NOMO-1 treated with DMSO at 0.1 percent for 48 hours (cell line): ENCODE data around the gene GRAMD1A.
"Not testable (repeated sequence)": the region's sequence is repeated elsewhere in the genome, so short reads cannot be mapped to it uniquely, and the experiment has no call there.

Experiments used
- DNase-seq: peaks from one replicate; lab custom pipeline; 2025; ENCODE audit not compliant: unreplicated experiment; lab: John Stamatoyannopoulos, UW

Gene GRAMD1A

DNA sequence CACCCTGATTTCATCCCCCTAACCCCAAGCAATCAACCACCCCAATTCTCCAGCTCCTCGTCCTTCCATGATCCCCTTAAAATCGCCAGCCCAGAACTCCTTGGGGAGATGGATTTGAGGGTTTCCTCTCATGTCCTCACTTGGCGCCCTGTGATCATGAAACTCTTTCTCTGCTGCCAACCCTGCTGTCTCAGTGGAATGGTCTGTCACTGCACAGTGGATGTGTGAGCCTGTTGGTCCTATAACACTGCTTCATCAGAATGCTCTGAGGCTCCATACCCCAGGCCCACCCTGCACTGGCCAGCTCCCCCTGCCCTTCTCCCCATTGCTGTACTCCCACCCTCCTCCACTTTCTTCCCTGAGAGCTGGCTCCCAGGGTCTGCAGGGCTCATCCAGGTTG is 23.5 kb upstream of the GRAMD1A start:
- no peak for DNase-seq

DNA sequence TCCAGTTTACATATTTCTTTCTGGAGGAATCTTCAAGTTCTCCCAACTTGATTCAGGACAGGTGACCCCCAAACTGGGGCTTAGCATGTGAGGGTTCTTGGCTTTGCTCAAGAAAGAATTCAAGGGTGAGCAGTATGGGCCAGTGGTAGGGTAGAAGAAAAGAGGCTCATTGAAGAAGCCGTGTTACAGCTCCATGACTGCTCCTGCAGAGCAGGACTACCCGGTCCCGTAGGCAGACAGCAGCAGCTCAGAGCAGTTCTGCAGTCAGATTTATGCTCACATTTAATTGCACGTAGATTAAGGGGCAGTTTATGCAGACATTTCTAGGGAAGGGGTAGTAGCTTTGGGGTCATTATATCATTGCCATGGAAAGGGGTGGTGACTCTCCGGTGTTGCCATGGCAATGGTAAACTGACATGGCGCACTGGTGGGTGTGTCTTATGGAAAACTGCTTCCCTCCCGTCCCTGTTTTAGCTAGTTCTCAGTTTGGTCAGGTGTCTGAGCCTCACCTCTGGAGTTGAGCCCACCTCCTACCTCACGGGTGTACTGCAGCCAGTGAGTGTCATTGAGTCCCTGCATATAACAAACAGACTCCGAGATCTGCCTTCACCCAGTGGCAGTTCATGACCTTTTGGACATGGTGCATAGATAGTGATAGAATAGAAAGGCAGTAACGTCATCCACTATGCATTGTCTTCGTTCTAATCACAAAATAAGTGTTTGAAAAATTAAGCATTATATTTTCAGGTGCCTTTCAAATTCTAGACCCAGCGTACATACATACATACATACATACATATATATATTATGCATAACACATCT is 20.1 kb upstream of the GRAMD1A start:
- no peak for DNase-seq

DNA sequence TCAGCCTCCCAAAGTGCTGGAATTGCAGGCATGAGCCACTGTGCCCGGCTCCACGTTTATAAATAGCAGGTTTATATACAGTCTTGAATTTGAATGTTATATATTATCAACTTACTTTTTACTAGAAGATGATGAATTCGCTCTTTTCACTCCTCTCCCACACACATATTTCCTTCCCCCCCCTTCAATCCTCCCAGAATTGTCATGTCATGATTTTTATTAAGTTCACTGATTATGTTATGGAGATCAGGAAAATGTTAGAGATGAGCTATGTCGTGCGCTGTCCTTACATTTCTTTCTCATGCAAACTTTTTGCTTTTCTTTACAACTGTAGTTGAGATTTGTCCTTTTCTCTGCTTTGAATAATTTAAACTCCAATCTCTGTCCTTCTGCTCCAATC is 17.8 kb upstream of the GRAMD1A start:
- no peak for DNase-seq

DNA sequence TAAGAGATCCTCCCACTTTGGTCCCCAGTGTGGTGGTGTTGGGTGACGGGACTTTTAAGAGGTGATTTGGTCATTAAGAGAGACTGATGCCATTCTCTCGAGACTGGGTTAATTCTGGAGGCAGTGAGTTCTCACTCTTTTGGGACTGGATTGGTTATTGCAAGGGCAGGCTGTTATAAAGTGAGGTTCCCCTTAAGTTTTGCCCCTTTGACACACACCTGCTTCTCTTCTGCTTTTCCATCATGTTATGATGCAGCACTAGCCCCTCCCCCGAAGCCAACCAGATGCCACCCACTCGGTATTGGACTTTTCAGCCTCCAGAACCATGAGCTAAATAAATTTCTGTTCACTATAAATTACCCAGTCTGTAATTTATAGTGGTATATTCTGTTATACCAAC is 16.3 kb upstream of the GRAMD1A start:
- DNase-seq, result no peak

DNA sequence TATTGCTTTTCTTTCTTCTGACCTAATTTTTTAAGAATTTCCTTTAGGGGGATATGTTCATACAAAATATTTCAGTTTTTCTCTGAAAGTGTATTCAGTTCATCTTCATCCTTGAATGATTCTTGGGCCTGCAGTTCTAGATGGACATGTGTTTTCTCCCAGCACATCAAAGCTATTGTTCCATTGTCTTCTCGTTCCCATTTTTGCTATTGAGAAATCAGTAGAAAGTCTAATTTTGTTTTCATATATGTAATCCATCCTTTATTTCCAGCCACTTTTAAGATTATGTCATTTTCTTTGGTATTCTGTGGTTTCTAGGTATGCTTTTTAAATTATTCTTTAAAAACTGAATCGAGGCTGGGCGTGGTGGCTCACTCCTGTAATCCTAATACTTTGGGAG is 15.8 kb upstream of the GRAMD1A start:
- no peak for DNase-seq

DNA sequence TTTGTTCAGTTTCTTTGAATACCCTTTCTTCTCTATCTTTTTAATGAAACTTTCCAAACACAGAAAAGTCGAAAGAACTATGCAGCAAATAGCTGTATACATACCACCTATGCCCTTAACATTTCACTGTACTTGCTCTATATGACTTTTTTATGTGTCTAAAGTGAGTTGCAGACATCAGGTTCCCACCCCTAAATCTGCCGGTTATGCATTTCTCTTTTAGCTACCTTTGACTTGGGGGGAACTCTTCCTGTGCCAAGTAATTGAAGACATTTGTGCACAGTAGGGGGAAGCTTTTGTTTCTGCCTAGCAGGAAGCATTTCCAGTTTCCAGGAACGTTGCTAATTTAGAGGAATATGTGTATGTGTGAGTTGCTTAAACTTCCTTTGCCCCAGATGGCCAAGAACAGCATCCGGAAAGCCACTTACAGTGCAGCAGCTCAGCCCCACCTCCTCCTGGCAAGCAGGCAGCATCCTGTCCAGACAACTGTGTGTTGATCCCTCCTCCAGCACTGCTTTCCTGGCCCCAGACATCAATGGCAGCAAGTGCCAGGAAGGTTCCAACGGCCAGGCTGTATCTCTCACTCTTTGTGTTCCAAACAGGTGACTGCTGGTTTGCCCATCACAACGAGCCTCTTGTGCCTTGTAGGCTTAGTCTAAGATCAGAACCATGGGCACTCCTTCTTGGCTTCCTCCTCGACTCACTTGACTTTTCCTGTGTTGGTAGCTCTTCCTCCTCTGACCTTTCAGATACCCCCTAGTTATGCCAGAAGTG is 14.7 kb upstream of the GRAMD1A start:
- DNase-seq, result no peak

DNA sequence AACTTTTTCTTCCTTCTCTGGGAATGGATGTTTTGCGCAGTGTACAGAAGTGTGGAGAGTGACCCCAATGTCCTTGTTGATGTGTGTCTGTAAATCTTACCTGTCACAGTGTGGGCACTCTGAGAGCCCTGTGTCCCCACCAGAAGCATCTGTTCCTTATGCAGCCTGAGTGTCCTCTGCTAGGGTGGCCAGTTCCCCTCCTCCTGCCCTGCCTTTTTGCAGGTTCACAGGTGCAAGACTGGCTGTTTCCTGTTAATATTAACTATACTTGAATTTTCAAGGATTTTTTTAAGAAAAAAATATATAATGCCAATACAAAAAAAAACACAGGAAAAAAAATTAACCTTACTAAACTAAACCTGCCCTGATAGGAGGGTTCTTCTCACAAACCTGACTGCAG is 12.0 kb upstream of the GRAMD1A start:
- DNase-seq, result no peak

DNA sequence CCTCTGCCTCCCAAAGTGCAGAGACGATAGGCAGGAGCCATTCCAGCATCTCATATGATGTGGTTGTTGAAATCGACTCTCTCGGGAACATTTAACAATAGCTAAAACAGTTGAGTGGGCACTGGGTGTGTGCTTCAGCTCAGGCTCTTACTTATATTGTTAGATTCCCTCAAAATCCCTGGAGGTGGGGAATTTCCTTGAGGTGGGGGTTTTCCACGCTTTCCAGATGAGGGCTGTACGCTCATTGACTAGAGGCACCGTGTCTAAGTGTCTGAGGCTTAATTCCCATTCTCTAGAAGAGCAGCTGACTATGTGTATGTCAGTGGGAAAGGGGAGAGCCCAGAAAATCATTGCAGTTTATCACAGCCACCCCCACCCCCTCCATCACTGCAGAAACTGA is 10.8 kb upstream of the GRAMD1A start:
- DNase-seq, result no peak

DNA sequence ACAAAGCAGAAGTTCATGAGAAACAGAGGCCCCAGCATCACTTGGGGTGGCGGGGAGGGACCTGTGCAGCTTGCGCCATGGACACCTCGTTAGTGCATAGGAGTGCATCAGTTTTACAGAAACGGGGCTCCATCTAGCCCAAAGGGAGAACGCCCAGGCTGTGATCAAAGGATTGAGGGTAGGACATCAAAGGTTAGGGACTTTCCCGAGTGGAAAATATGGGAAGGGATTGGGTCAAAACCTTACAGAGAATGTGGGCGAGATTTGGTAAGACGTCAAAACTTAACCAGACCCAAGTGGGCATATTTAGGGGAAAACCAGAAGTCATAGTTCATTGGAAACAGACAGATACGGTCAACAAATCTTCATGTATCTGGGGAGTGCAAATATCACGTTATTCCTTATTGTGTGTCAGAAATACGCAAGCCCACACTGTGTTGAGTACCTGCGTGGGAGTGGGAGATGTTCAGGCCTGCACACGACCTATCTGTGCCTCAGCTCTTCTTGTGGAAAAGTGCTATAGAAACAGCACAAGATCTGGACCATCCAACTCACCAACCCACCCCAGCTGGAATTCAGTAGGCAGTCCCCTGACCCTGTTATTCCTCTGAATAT is 9.4 kb upstream of the GRAMD1A start:
- no peak for DNase-seq

DNA sequence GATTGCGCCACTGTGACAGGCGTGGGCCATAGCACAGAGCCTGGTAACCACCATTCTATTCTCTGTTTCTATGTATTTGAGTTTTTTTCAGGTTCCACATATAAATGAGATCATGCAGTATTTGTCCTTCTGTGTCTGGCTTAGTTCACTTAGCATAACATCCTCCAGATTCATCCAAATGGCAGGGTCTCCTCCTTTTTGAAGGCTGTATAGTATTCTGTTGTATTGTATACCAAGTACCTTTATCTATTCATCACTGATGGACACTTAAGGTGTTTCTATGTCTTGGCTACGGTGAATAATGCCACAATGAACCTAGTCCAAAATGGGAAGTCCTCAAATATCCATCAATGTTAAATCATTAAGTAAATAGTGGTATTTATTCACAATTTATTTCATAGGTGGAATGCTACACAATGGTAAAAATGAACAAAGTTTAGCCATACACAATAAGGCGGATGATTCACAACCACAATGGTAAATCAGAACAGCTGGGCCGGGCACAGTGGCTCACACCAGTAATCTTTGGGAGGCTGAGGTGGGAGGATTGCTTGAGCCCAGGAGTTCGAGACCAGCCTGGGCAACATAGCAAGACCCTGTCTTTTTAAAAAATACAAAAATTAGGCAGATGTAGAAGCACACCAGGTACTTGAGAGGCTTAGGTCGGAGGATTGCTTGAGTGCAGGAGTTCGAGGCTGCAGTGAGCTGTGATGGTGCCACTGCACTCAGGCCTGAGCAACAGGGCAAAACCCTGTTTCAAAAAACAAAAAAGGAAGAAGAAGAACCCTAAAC is 8.4 kb upstream of the GRAMD1A start:
- DNase-seq, result no peak

DNA sequence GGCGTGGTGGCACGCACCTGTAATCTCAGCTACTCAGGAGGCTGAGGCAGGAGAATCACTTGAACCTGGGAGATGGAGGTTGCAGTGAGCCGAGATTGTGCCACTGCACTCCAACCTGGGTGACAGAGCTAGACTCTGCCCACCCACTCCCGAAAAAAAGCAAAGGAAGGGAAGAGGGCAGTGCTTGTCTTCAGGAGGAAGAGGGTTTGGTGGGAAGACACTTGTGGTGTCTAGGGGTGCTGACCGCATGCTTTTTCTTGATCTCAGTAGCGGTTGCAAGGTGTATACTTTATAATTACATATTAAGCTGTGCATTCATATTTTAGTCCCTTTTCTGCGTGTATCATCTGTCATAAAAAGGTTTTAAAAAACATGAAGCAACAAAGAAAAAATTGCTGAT is 7.5 kb upstream of the GRAMD1A start:
- not testable (repeated sequence) for DNase-seq

DNA sequence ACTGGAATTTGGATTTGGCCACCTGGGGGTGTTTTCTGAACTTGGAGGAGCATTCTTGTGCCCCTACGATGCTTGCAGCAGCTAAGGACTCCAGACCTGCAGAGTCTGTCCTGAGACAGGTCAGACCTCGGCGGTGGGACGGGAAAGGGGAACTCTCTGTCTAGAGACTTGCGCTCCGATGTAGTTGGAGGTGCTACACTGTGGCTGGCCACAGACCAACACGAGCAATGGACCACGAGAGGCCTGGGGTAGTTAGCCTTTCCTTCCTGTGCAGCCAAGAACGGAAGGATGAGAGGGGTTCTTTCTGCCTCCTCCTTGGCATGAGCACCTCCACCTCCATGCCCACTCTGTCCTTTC is 5.9 kb upstream of the GRAMD1A start:
- DNase-seq, result no peak

DNA sequence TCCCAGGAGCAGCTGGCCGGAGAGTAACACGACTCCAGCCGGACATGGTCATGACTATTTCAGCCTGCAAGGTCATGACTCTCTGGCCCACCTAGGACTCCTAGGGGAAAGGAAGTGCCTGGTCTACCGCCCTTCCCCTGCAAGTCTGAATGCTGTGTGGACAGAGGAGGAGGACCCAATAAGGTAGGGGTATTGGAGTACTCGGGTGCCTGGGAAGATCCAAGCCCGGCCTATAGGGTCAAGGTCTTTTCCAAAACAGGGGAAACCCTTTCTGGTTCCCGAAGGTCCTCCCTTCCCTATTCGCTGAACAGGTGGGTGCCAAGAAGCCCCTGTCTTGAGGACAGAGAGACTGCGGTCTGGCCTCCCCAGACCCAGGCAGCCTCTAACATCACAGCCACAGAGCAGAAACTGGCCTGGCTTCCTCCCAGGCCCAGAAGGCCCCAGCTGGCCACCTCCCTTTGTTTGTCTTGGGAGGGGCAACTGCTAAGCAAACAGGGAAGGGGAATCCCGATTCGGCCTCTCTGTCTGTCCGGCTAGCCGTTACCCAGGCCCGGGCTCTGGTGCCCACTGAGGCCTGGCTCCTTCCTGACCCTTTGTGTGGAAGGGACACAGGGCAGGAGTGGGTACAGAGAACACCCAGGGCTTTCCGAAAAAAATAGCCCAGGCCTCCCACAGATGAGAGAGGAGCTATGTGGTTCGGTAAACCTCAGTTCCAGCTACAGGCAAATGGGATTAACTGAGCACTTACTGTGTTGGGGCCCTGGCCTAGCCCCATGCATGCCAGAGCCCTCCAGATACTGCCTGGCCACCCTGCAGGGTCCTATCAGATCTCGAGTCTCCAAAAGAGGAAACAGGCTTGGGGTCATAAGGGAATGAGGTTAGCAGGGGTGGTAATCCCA is 5.2 kb upstream of the GRAMD1A start:
- no peak for DNase-seq

DNA sequence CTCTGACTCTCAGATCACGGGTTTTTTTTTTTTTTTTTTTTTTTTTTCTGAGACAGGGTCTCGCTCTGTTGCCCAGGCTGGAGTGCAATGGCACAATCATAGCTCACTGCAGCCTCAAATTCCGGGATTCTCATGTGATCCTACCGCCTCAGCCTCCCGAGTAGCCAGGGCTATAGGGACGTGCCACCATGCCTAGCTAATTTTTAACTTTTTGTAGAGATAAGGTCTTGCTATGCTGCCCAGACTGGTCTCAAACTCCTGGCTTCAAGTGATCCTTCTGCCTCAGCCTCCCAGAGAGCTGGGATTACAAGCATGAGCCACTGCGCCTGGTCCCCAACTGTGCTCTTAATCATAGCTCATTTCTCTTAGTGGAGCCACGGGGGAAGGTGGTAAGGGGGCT is 4.6 kb upstream of the GRAMD1A start:
- DNase-seq, result no peak

DNA sequence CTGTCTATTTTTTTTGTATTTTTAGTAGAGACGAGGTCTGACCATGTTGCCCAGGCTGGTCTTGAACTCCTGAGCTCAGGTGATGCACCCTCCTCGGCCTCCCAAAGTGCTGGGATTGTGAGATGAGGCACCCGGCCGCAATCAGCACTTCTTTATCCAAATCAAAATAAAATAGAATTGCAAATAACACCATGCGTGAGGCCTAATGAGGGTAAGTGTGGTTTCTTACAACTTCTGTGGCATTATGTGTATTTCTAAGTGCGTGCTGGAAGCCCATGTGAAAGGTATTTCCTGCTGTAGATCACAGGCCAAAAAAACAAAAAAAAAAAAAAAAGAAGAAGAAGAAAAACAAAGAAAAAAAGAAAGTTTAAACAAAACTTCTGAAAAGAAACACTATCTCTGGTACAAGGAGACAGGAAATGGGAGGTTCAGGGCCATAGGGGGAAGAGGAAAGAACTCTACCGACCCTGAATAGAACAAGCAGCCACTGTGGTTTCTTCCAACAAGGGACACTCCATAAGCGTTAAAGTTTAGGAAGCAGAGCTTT is 3.0 kb upstream of the GRAMD1A start:
- DNase-seq, result no peak

DNA sequence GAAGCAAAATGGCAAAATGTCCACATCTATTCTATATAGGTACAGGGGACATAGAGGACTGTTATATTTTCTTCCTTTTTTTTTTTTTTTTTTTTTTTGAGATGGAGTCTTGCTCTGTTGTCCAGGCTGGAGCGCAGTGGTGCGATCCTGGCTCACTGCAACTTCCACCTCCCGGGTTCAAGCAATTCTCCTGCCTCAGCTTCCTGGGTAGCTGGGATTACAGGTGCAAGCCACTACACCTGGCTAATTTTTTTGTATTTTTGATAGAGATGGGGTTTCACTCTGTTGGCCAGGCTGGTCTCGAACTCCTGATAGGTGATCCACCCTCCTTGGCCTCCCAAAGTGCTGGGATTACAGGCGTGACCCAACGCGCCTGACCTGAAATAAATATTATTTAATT is 1.9 kb upstream of the GRAMD1A start:
- DNase-seq, result not testable (repeated sequence)

DNA sequence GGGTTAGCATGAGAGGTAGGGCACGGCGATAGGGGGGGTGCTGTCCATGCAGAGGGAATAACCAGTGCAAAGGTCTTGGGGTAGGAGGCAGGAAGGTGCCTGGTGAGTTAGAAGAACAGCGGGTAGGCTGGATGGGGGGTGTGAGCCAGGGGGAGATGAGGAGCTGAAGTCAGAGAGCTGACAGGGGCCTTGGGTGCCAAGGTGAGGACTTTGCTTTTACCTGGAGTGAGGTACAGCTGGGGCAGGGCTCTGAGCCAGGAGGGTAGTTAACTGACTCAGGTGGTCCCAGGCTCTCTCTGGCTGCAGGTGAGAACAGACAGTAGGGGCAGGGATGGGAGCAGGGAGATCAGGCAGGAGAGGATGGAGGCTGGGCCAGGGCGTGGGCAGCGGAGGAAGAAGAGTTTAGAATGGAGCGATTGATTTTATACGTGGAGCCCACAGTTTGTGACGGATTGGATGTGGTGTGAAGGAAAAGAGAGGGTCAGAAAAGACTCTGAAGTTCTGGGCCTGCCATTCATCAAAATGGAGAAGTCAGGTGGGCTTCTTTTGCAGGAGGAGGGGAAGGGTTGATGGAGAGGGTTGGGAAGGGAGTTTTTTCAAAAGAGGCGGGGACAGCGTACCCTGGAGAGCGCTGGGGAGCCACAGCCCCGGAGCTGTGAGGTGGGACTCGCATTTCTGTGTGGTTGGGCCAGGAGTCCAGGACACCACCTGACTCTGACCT is 1.2 kb upstream of the GRAMD1A start:
- no peak for DNase-seq

DNA sequence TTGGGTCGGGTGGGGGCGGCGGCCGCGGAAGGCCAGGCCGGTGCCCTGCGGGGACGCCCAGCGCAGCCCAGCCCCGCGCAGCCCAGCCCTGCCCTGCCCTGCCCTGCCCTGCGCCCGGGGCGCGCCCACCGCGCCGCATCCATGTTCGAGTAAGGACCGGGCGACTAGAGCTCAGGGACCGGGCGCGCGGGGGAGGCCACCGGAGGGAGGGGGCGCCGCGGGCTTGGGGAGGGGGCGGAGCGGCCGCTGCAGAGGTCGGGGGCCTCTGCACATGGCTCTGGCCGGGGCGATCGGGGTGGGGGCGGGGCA is 169 bp downstream of the GRAMD1A start:
- DNase-seq, result no peak

DNA sequence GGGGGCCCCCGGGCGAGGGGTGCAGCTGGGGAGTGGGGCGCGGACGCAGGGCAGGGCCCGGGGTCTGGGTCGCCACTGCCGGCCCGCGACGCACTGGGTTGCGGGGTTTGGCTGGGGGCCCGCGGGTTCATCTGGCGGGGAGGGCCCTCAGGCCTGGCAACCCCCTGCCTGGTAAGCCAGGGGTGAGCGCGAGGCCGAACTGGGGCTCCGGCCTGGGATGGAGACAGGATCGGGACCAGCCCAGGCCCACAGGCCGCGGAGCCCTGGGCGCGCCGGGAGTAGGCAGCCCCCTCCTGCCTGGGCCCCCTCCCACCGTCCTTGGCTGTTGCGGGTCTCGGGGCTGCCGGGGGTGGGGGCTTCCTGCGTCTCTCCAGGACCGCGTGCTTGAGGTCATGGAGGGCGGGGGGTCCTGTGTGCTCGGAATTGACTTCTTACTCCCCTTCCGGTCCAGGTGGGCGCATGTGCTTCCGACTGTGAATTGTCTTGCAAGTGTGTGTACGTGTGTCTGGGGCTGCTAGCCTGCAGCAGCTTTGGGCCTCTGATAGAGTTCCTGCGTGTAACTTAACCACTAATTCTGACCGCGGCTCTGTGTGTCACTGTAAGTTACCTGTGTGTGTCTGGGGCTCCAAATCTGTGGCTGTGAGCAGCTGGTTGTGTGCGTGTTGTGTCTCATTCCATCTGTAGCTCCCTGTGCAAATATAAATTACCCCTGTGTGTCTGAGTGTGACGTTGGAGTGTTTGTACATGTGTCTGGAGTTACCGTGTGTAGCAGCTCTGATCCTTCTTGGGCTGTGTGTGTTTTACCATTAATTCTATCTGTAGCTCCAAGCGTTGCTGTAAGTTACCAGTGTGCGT is 751 bp downstream of the GRAMD1A start:
- DNase-seq, result no peak
